HepG2 (cell line): Measurements from ENCODE around the gene HOXB5. TPM values are rescaled to one million over a fixed set of nuclear protein-coding genes. Genes with fewer than 3 reads are reported as not detected.

Source experiments
- ATAC-seq: fragments of 200-7000 bp; cut with Tn5 transposase; 3 replicates; pipeline ENCODE4 v1.9.1; 2020; ENCODE audit warnings: mild to moderate bottlenecking, moderate library complexity
- BruUV-seq: library from RNA; stranded (reverse); fragments of 400-500 nt; replicated peaks from 2 replicates; lab custom pipeline; 2021; lab: Mats Ljungman, UMichigan
- CTCF ChIA-PET: fragments of 300-600 bp; formaldehyde crosslinking; extraction: SDS; loops from one replicate; lab custom pipeline; 2021; ENCODE audit warnings: low total read pairs, inconsistent platforms, low intra/inter-chr PET ratio; lab: Yijun Ruan, JAX
- POLR2A ChIA-PET: fragments of 350-600 bp; sonication (Branson Sonifier 250); formaldehyde crosslinking; loops from one replicate; lab custom pipeline; 2020; ENCODE audit warnings: antibody characterized with exemption, inconsistent platforms; lab: Yijun Ruan, JAX
- DNase-seq: peaks from one replicate; pipeline ENCODE4 v3.0.0-alpha.2; 2015; ENCODE audit warnings: low spot score
- FAIRE-seq: peaks from 3 replicates; lab custom pipeline; 2011; peaks lifted over from hg19 to GRCh38; lab: Jason Lieb, UNC
- H2AFZ ChIP-seq: one replicate; pipeline ENCODE4 v1.6.1; 2011; ENCODE audit warnings: low read length, inconsistent platforms
- H3K27ac ChIP-seq: fragments of 300-600 bp; 3 replicates; pipeline ENCODE4 v1.8.0; 2011; ENCODE audit warnings: mixed run types, mild to moderate bottlenecking, mixed read lengths, low read length, inconsistent platforms; ENCODE audit not compliant: insufficient read depth; ENCODE audit errors: extremely low read length
- H3K27me3 ChIP-seq, 2 experiments: fragments of 200-600 bp in 1 of 2; 2 replicates in 1 of 2; 3 replicates in 1 of 2; pipeline versions ENCODE4 v1.6.0 to v1.8.0; 2011; ENCODE audit warnings: low read length in 2 of 2, mild to moderate bottlenecking in 2 of 2, moderate library complexity in 2 of 2, inconsistent platforms in 1 of 2; ENCODE audit not compliant: insufficient read depth in 2 of 2, control insufficient read depth in 1 of 2
- H3K36me3 ChIP-seq, 2 experiments: fragments of 200-600 bp in 1 of 2; replicated peaks in 1 of 2; 2 replicates in 1 of 2; 3 replicates in 1 of 2; pipeline versions ENCODE4 v1.5.1 to v1.8.0; 2011; ENCODE audit warnings: low read length in 2 of 2, inconsistent platforms in 1 of 2; ENCODE audit not compliant: insufficient read depth in 2 of 2, control insufficient read depth in 1 of 2
- H3K4me1 ChIP-seq: 2 replicates; pipeline ENCODE4 v1.5.1; 2012; ENCODE audit warnings: low read length, inconsistent platforms; ENCODE audit not compliant: insufficient read depth
- H3K4me2 ChIP-seq: 2 replicates; pipeline ENCODE4 v1.6.0; 2011; ENCODE audit warnings: low read depth, low read length, inconsistent platforms
- H3K4me3 ChIP-seq, 3 experiments: fragments of 200-600 bp in 1 of 3; sonication (generic), shearing (Covaris generic) in 1 of 3; replicated peaks in 1 of 3; 2 replicates each; pipeline ENCODE4 v1.5.1; 2011 to 2016; ENCODE audit warnings: low read length in 3 of 3, inconsistent platforms in 2 of 3, low read depth in 2 of 3, mild to moderate bottlenecking in 2 of 3, control low read depth in 1 of 3, mixed read lengths in 1 of 3; ENCODE audit not compliant: insufficient read depth in 1 of 3
- H3K79me2 ChIP-seq: one replicate; pipeline ENCODE4 v1.6.1; 2011; ENCODE audit warnings: low read length, inconsistent platforms; ENCODE audit not compliant: insufficient read depth
- H3K9ac ChIP-seq: 2 replicates; pipeline ENCODE4 v1.6.0; 2011; ENCODE audit warnings: mild to moderate bottlenecking, low read depth, low read length, inconsistent platforms; ENCODE audit not compliant: insufficient read depth
- H3K9me3 ChIP-seq: 2 replicates; pipeline ENCODE4 v1.5.1; 2012; ENCODE audit warnings: mild to moderate bottlenecking, low read length
- H4K20me1 ChIP-seq: 2 replicates; pipeline ENCODE4 v1.6.0; 2011; ENCODE audit warnings: inconsistent platforms, mild to moderate bottlenecking, low read length, moderate library complexity; ENCODE audit not compliant: insufficient read depth
- EZH2 ChIP-seq: conservative IDR thresholded peaks from 2 replicates; pipeline ENCODE4 v1.6.1; 2012; ENCODE audit warnings: mild to moderate bottlenecking, low read depth, low read length, moderate library complexity
- HNRNPLL ChIP-seq: fragments of 200-400 bp; formaldehyde crosslinking; IDR thresholded peaks from 2 replicates; pipeline ENCODE4 v1.6.1; 2017; ENCODE audit warnings: mild to moderate bottlenecking, low read depth, low read length; ENCODE audit not compliant: poor library complexity, severe bottlenecking
- KDM4B ChIP-seq: sonication (generic); formaldehyde crosslinking; IDR thresholded peaks from 2 replicates; pipeline ENCODE4 v1.4.0; 2020; ENCODE audit warnings: missing genetic modification reagents
- NPAS2 ChIP-seq: sonication (generic); formaldehyde crosslinking; IDR thresholded peaks from 2 replicates; pipeline ENCODE4 v1.8.0; 2022; ENCODE audit warnings: mild to moderate bottlenecking, missing genetic modification reagents, borderline replicate concordance
- PCBP2 ChIP-seq: fragments of 200-400 bp; formaldehyde crosslinking; optimal IDR thresholded peaks from 2 replicates; pipeline ENCODE3; 2018; ENCODE audit warnings: low read length, low read depth; ENCODE audit not compliant: poor library complexity, severe bottlenecking
- SMAD1 ChIP-seq: sonication (generic); formaldehyde crosslinking; IDR thresholded peaks from 2 replicates; pipeline ENCODE4 v1.4.0; 2020; ENCODE audit warnings: missing genetic modification reagents, low read depth, mild to moderate bottlenecking, borderline replicate concordance
- SRSF1 ChIP-seq: fragments of 200-400 bp; formaldehyde crosslinking; optimal IDR thresholded peaks from 2 replicates; pipeline ENCODE3; 2017; ENCODE audit warnings: mild to moderate bottlenecking, low read depth, low read length, moderate library complexity
- ZNF3 ChIP-seq: IDR thresholded peaks from 2 replicates; pipeline ENCODE4 v1.7.0; 2017; ENCODE audit warnings: inconsistent platforms
- ZNF432 ChIP-seq: sonication (generic); formaldehyde crosslinking; IDR thresholded peaks from 2 replicates; pipeline ENCODE4 v1.5.0; 2020; ENCODE audit warnings: missing genetic modification reagents, mild to moderate bottlenecking, borderline replicate concordance
- ZNF569 ChIP-seq: sonication (generic); formaldehyde crosslinking; IDR thresholded peaks from 2 replicates; pipeline ENCODE4 v1.5.0; 2020; ENCODE audit warnings: mild to moderate bottlenecking, missing genetic modification reagents, moderate library complexity, borderline replicate concordance
- ZSCAN20 ChIP-seq: sonication (generic); formaldehyde crosslinking; IDR thresholded peaks from 2 replicates; pipeline ENCODE4 v1.4.0; 2020; ENCODE audit warnings: missing genetic modification reagents, mild to moderate bottlenecking, borderline replicate concordance
- ZSCAN22 ChIP-seq: sonication (generic); formaldehyde crosslinking; IDR thresholded peaks from 2 replicates; pipeline ENCODE4 v1.4.0; 2020; ENCODE audit warnings: mild to moderate bottlenecking, missing genetic modification reagents
- WGBS: methylation state at CpG from one replicate; pipeline ENCODE4 v1.1.6; 2017; ENCODE audit warnings: low lambda C conversion rate; 5-methylcytosine and 5-hydroxymethylcytosine counted together
- in situ Hi-C: cut with HindIII; loops from 2 replicates; pipeline ENCODE4 v1.10.0; 2017; ENCODE audit warnings: low pct_unique_long_range_greater_than_20kb; ENCODE audit not compliant: extremely low pct_ligation_motif_present
- intact Hi-C: fragments of 100-400 bp; cut with micrococcal nuclease; formaldehyde crosslinking; loops from one replicate; pipeline ENCODE4 v1.10.0; 2022; ENCODE audit not compliant: unreplicated experiment
- polyA plus RNA-seq, 8 experiments: library from polyadenylated mRNA; depleted of rRNA in 3 of 8; stranded (reverse) in 7 of 8; unstranded in 1 of 8; fragments of >200 nt; fragmentation: Illumina TruSeq in 4 of 8; extraction: Trizol in 4 of 8; gene quantifications; 2 replicates each; pipeline versions ENCODE4 v1.2.1 to v1.2.3, GENCODE V29; 2011 to 2016; ENCODE audit warnings: low read depth in 4 of 8, missing spikeins in 1 of 8, mixed read lengths in 1 of 8; ENCODE audit not compliant: insufficient read depth in 1 of 8
- total RNA-seq, 5 experiments: library from RNA; depleted of rRNA; stranded (reverse); fragments of >200 nt; fragmentation: Illumina TruSeq; extraction: Trizol; gene quantifications; 2 replicates each; pipeline ENCODE4 v1.2.3, GENCODE V29; 2016; ENCODE audit warnings: low read depth in 1 of 5
- TF ChIP-seq, protein P1 (sequence below): sonication (generic); formaldehyde crosslinking; IDR thresholded peaks from 2 replicates; pipeline ENCODE4 v1.4.0; 2020; ENCODE audit warnings: mild to moderate bottlenecking, missing genetic modification reagents
- TF ChIP-seq, protein P2 (sequence below): IDR thresholded peaks from 2 replicates; pipeline ENCODE4 v1.6.1; 2016; ENCODE audit warnings: low read depth, control low read depth

Gene HOXB5
- total and polyA plus RNA-seq, 2 of the 13 experiments (the other 11 are each of a cell fraction or from before 2014, with no cell fraction given), result not detected

DNA sequence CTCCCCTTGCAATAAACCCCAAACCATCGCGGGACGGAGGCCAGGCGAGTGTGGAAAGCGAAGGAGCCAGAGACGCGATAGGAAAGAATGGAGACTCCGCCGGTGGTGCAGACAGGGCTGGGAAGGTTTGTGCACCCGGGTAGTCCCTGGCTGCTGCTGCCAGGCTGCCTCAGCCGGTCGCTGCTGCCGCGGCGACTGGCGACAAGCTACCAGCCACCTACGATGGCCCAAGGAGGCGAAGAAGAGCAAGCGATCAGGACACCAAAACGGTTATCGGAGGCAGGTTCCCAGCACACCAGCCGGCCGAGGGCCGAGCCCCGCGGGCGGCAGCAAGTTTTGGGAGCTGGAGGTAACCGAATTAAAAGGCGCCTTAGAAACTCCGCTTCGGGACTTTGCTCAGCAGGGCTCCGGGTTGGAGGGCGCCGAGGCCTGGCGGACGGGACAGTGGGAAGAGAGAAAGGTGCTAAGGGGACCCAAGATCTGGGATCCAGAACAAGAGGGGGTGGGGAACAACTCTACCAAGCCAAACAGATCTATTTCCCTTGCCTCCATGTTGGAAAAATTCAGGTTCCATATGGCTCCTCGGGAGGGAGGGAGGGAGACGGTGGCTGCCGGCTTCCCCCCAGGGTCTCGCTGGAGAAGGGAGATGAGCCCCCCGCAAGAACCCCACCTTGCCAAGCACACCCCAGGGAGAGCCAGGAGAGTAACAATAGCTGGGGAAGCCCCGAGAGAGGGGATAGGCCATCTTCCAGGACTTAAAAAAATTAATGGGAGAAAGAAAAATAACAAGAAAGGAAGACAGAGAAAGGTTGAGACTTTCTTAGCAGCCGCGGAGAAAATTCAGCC is 38.9 kb downstream of the HOXB5 start:
- Histone ChIP-seq H3K9ac (no peak overlapping the region), H3K36me3 (no peaks in the 10 kb centered on the region), H3K9me3 (no peaks in the 10 kb centered on the region), H3K27me3 (peaks cover 33 to 94% of the 10 kb centered on the region in 2 experiments), H3K4me2 (no peak overlapping the region), H4K20me1 (no peaks in the 10 kb centered on the region; the same call in 1 of the 2 replicates), H3K4me1 (no peaks in the 10 kb centered on the region), H3K27ac (no peak overlapping the region), H3K79me2 (no peaks in the 10 kb centered on the region), H3K4me3 (no peak overlapping the region), H2AFZ (no peak overlapping the region)
- DNase-seq (no peak), FAIRE-seq (no peak), ATAC-seq (no peak)
- TF ChIP-seq HNRNPLL (peak; percentile 19), SRSF1 (no peak), EZH2 (peak; percentile 90; the same call in 1 of the 2 replicates)
- in situ Hi-C loops, result no loop called here
- POLR2A ChIA-PET, result no interaction called here
- intact Hi-C loops, result no loop called here
- WGBS, result 36% methylated on average over 44 of the region's 44 CpGs
- CTCF ChIA-PET, result no interaction called here
- no TSS peak for BruUV-seq

DNA sequence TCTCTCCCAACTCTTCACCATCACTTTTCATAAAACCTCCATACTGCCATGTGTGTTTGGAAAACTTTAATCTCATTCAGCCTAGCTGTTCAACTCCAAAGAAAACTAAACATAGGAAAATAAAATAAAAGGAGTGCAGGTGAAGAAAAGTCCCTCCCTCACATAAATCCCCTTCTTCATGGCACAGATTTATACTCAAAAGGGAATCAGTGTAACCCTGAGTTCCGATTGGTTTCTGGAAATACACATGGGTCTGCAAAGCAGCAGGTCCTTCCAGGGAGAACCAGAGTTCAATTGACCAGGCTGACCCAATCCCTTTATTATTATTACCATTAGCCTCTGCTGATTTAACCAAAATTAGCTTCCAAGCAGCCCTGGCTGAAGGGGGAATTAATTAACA is 39.8 kb downstream of the HOXB5 start:
- Histone ChIP-seq H3K4me1 (no peaks in the 10 kb centered on the region), H3K4me3 (no peak overlapping the region), H3K4me2 (no peak overlapping the region), H3K36me3 (no peaks in the 10 kb centered on the region), H3K27ac (no peak overlapping the region), H3K9ac (no peak overlapping the region), H2AFZ (no peak overlapping the region), H3K79me2 (no peaks in the 10 kb centered on the region), H4K20me1 (no peaks in the 10 kb centered on the region; the same call in 1 of the 2 replicates), H3K9me3 (no peaks in the 10 kb centered on the region), H3K27me3 (peaks cover 28 to 92% of the 10 kb centered on the region in 2 experiments)
- no TSS peak for BruUV-seq
- WGBS, result 0% methylated on average over 1 of the region's 1 CpG
- DNase-seq (no peak), FAIRE-seq (no peak), ATAC-seq (no peak)
- ChIA-PET CTCF (no interaction called here), POLR2A (no interaction called here)
- intact Hi-C loops, result no loop called here
- in situ Hi-C loops, result no loop called here
- TF ChIP-seq ZSCAN22 (CRISPR knock-in tag) (no peak), KDM4B (CRISPR knock-in tag) (no peak), NPAS2 (no peak), ZNF432 (CRISPR knock-in tag) (no peak), ZNF569 (CRISPR knock-in tag) (no peak), SMAD1 (CRISPR knock-in tag) (no peak), ZSCAN20 (CRISPR knock-in tag) (no peak), ZNF3 (CRISPR knock-in tag) (no peak), PCBP2 (no peak)
- TF ChIP-seq, protein P1, sequence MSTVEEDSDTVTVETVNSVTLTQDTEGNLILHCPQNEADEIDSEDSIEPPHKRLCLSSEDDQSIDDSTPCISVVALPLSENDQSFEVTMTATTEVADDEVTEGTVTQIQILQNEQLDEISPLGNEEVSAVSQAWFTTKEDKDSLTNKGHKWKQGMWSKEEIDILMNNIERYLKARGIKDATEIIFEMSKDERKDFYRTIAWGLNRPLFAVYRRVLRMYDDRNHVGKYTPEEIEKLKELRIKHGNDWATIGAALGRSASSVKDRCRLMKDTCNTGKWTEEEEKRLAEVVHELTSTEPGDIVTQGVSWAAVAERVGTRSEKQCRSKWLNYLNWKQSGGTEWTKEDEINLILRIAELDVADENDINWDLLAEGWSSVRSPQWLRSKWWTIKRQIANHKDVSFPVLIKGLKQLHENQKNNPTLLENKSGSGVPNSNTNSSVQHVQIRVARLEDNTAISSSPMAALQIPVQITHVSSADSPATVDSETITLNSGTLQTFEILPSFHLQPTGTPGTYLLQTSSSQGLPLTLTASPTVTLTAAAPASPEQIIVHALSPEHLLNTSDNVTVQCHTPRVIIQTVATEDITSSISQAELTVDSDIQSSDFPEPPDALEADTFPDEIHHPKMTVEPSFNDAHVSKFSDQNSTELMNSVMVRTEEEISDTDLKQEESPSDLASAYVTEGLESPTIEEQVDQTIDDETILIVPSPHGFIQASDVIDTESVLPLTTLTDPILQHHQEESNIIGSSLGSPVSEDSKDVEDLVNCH (CRISPR knock-in tag), result no peak
- TF ChIP-seq, protein P2, sequence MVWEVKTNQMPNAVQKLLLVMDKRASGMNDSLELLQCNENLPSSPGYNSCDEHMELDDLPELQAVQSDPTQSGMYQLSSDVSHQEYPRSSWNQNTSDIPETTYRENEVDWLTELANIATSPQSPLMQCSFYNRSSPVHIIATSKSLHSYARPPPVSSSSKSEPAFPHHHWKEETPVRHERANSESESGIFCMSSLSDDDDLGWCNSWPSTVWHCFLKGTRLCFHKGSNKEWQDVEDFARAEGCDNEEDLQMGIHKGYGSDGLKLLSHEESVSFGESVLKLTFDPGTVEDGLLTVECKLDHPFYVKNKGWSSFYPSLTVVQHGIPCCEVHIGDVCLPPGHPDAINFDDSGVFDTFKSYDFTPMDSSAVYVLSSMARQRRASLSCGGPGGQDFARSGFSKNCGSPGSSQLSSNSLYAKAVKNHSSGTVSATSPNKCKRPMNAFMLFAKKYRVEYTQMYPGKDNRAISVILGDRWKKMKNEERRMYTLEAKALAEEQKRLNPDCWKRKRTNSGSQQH, result no peak
